ENCODE data around the gene PLIN4. TPM values are rescaled to one million over a fixed set of nuclear protein-coding genes. Genes with fewer than 3 reads are reported as not detected.
"Not testable (repeated sequence)": the region's sequence is repeated elsewhere in the genome, so short reads cannot be mapped to it uniquely, and the experiment has no call there.

The PLIN4 gene, protein sequence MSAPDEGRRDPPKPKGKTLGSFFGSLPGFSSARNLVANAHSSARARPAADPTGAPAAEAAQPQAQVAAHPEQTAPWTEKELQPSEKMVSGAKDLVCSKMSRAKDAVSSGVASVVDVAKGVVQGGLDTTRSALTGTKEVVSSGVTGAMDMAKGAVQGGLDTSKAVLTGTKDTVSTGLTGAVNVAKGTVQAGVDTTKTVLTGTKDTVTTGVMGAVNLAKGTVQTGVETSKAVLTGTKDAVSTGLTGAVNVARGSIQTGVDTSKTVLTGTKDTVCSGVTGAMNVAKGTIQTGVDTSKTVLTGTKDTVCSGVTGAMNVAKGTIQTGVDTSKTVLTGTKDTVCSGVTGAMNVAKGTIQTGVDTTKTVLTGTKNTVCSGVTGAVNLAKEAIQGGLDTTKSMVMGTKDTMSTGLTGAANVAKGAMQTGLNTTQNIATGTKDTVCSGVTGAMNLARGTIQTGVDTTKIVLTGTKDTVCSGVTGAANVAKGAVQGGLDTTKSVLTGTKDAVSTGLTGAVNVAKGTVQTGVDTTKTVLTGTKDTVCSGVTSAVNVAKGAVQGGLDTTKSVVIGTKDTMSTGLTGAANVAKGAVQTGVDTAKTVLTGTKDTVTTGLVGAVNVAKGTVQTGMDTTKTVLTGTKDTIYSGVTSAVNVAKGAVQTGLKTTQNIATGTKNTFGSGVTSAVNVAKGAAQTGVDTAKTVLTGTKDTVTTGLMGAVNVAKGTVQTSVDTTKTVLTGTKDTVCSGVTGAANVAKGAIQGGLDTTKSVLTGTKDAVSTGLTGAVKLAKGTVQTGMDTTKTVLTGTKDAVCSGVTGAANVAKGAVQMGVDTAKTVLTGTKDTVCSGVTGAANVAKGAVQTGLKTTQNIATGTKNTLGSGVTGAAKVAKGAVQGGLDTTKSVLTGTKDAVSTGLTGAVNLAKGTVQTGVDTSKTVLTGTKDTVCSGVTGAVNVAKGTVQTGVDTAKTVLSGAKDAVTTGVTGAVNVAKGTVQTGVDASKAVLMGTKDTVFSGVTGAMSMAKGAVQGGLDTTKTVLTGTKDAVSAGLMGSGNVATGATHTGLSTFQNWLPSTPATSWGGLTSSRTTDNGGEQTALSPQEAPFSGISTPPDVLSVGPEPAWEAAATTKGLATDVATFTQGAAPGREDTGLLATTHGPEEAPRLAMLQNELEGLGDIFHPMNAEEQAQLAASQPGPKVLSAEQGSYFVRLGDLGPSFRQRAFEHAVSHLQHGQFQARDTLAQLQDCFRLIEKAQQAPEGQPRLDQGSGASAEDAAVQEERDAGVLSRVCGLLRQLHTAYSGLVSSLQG (N-terminal part only)
- 100 to 1,000 TPM in 3 of 4 donors, 10 to 100 TPM in 1; 65.1 to 689 (median 138) TPM for total RNA-seq

DNA sequence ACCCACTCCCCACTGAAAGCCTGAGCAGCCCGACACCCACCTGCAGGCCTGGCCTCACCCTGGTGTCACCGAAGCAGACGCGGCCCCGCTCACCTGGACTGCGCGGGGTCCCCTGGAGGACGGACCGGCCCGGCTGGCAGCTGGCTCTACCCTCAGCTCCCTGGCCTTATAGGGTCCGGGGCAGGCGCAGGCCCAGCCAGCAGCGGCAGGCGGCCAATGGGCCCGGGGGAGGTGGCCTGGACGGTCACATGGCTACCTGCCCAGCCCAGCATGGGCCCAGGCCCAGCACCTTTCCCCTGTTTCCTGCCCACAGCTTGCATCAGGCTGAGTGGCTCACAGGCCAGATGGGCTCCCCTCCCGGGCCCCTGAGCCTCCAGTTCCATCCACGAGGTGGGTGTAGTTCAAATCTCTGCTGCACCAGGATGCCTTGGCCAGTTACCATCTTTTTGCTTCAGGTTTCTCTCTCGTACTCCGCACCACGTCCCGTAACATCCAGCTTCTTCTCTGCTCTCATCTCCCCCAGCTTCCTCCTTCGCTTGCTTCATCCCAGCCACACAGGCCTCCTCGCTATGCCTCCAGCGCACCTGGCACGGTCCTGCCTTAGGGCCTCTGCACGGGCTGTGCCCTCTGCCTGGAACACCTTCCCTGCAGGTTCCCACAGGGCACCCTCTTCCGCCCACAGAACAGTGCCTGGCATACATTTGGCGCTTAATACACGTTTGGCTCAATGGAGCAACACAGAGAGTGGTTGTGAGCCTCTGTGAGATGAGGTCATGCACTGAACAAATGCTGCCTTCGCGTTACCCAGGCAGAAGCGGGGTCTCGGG is at the start of gene PLIN4:
Gene PLIN4 (minus strand): TSS at position 142 of the 827 bp plus-strand sequence. CDS start 214 bp downstream, outside the sequence.
- TF ChIP-seq, protein P1, sequence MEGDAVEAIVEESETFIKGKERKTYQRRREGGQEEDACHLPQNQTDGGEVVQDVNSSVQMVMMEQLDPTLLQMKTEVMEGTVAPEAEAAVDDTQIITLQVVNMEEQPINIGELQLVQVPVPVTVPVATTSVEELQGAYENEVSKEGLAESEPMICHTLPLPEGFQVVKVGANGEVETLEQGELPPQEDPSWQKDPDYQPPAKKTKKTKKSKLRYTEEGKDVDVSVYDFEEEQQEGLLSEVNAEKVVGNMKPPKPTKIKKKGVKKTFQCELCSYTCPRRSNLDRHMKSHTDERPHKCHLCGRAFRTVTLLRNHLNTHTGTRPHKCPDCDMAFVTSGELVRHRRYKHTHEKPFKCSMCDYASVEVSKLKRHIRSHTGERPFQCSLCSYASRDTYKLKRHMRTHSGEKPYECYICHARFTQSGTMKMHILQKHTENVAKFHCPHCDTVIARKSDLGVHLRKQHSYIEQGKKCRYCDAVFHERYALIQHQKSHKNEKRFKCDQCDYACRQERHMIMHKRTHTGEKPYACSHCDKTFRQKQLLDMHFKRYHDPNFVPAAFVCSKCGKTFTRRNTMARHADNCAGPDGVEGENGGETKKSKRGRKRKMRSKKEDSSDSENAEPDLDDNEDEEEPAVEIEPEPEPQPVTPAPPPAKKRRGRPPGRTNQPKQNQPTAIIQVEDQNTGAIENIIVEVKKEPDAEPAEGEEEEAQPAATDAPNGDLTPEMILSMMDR (IDR thresholded peaks at IDR 0.05): no peak
- TF ChIP-seq EP300 (IDR thresholded peaks at IDR 0.05): peak in 1 of 2 donors; percentile 30
- TF ChIP-seq POLR2A (IDR thresholded peaks at IDR 0.05): no peak

DNA sequence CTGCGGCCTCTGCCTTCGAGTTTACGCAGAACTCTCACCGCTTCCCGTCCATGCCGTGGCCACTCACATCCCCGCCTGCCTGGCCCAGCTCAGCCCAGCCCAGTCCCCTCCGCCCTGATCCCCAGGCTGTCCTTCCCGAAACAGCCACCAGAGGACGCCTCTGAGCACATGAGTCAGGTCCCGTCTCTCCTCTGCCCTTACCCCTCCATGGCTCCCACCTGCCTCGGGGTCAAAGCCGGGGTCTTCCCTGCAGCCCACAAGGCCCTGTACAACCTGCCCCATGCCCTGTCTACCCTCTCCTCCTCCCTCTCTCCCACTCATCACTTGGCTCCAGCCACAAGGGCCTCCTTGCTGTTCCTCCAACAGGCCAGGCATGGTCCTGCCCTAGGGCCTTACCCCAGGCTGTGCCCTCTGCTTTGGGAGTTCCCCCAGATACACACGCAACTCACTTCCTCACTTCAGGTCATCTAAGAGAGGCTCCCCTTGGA is 49.3 kb upstream of the PLIN4 start:
- Histone ChIP-seq H3K4me3 (no peak overlapping the region), H3K27me3 (no peaks in the 10 kb centered on the region), H3K27ac (no peak overlapping the region), H3K9me3 (no peaks in the 10 kb centered on the region), H3K4me1 (peaks cover 0 to 15% (median 0%) of the 10 kb centered on the region in 4 donors), H3K36me3 (no peaks in the 10 kb centered on the region)
- no peak for TF ChIP-seq EP300 (IDR thresholded peaks at IDR 0.05)
- TF ChIP-seq, protein P1 (IDR thresholded peaks at IDR 0.05): peak; percentile 51 to 86 (median 72)
- WGBS, 2 donors: 39 to 45% methylated on average over 14 of the region's 14 CpGs
- peak; percentile 37 to 74 for DNase-seq (ENCODE audit: low spot score in 2 of 2)

More for the DNA sequence above, at the start of gene PLIN4:
- H3K4me3 ChIP-seq: no peak within 1 kb of the TSS
- H3K9me3 ChIP-seq: no peaks in the 10 kb centered on the region
- no peak for DNase-seq (ENCODE audit: low spot score in 2 of 2)
- H3K27me3 ChIP-seq: peaks cover 0 to 36% of the 10 kb centered on the region in 2 donors
- peak within 1 kb of the TSS in 1 of 4 donors; percentile 3 for H3K27ac ChIP-seq
- no peaks in the 10 kb centered on the region for H3K36me3 ChIP-seq
- peaks cover 0 to 14% (median 0%) of the 10 kb centered on the region in 4 donors for H3K4me1 ChIP-seq
- WGBS, 2 donors: 62 to 68% methylated on average over 28 to 29 of the region's 34 CpGs

DNA sequence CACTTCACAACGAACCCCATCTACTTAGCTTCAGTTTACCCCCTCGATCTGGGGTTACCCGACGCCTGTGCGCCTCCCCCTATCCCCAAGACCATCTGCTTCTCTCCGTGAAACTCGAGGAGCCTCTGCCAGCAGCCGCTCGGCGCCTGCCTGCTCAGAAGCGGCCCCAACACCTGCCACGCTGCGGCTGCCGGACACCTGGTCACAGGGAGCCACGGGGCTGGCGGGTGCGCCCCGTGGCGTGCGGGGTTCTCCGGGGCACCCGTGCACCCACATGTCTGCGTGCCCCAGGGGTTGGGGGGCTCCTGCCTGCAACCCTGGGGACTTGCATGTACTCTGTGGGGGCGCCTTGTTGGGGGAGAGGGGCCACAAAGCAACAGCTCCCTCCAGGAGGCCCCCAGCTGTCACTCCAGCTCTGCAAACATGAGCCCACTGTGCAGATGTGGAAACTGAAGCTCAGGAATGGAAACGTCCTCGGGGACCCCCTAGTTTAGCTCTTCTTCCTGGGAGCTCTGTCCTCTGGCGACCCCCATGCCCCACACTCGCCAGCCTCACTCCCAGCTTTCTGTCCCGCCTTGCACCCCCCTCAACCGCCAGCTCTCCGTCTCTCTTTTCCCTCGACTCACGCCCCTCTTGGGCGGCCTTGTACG is 48.2 kb upstream of the PLIN4 start:
- no peak for TF ChIP-seq POLR2A (IDR thresholded peaks at IDR 0.05)
- TF ChIP-seq, protein P1 (IDR thresholded peaks at IDR 0.05): no peak
- TF ChIP-seq EP300 (IDR thresholded peaks at IDR 0.05): no peak
- Histone ChIP-seq H3K27ac (peak overlapping the region in 1 of 4 donors; percentile 28), H3K27me3 (no peaks in the 10 kb centered on the region), H3K4me1 (peaks cover 0 to 14% (median 0%) of the 10 kb centered on the region in 4 donors), H3K4me3 (no peak overlapping the region), H3K36me3 (no peaks in the 10 kb centered on the region), H3K9me3 (no peaks in the 10 kb centered on the region)
- WGBS, 2 donors: 87 to 89% methylated on average over 24 to 25 of the region's 35 CpGs
- DNase-seq (ENCODE audit: low spot score in 2 of 2): no peak

DNA sequence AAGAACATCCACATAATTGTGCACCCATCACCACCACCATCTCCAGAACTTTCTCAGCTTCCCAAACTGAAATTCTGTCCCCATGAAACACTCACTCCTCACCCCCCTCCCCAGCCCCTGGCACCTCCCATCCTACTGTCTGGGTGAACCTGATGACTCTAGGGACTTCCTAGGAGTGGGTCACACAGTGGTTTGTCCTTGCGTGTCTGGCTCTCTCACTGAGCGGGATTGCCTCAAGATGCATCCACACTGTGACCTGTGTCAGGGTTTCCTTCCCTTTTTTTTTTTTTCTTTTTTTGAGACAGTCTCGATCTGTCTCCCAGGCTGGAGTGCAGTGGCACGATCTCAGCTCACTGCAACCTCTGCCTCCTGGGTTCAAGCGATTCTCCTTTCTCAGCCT is 45.3 kb upstream of the PLIN4 start:
- DNase-seq (ENCODE audit: low spot score in 2 of 2); H3K36me3 ChIP-seq; H3K4me3 ChIP-seq; H3K27me3 ChIP-seq; H3K27ac ChIP-seq; H3K9me3 ChIP-seq: not testable (repeated sequence)
- peaks cover 0 to 11% (median 0%) of the 10 kb centered on the region in 4 donors for H3K4me1 ChIP-seq
- 64 to 82% methylated on average over 5 of the region's 5 CpGs for WGBS, 2 donors

DNA sequence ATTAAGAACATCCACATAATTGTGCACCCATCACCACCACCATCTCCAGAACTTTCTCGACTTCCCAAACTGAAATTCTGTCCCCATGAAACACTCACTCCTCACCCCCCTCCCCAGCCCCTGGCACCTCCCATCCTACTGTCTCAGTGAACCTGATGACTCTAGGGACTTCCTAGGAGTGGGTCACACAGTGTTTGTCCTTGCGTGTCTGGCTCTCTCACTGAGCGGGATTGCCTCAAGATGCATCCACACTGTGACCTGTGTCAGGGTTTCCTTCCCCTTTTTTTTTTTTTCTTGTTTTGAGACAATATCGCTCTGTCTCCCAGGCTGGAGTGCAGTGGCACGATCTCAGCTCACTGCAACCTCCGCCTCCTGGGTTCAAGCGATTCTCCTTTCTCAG is 43.8 kb upstream of the PLIN4 start:
- not testable (repeated sequence) for H3K36me3 ChIP-seq; H3K4me1 ChIP-seq; H3K27ac ChIP-seq; H3K9me3 ChIP-seq; H3K27me3 ChIP-seq; H3K4me3 ChIP-seq; DNase-seq (ENCODE audit: low spot score in 2 of 2)
- WGBS, 2 donors: 64 to 79% methylated on average over 7 of the region's 7 CpGs
